HepG2 (cell line): ENCODE data around the gene ARID5B. TPM values are rescaled to one million over a fixed set of nuclear protein-coding genes. Genes with fewer than 3 reads are reported as not detected.
A peak's percentile ranks its signal among the peaks of the same experiment; 100 is the strongest.

Experiments
- AGO2 ChIP-seq: fragments of 200-400 bp; formaldehyde crosslinking; optimal IDR thresholded peaks from 2 replicates; pipeline ENCODE3; 2017; ENCODE audit warnings: mild to moderate bottlenecking, low read depth, low read length, moderate library complexity
- GLI4 ChIP-seq: sonication (generic); formaldehyde crosslinking; IDR thresholded peaks from 2 replicates; pipeline ENCODE4 v1.5.1; 2020; ENCODE audit warnings: missing genetic modification reagents, mild to moderate bottlenecking, moderate library complexity, borderline replicate concordance
- MED13 ChIP-seq: sonication (generic); formaldehyde crosslinking; IDR thresholded peaks from 2 replicates; pipeline ENCODE4 v1.5.0; 2020; ENCODE audit warnings: missing genetic modification reagents
- RBAK ChIP-seq: sonication (generic); formaldehyde crosslinking; IDR thresholded peaks from 2 replicates; pipeline ENCODE4 v1.5.1; 2020; ENCODE audit warnings: mild to moderate bottlenecking, missing genetic modification reagents
- SIX4 ChIP-seq: sonication (generic); formaldehyde crosslinking; IDR thresholded peaks from 2 replicates; pipeline ENCODE4 v1.4.0; 2020; ENCODE audit warnings: missing genetic modification reagents
- SMYD3 ChIP-seq: sonication (generic); formaldehyde crosslinking; IDR thresholded peaks from 2 replicates; pipeline ENCODE4 v1.8.1; 2023; ENCODE audit warnings: mild to moderate bottlenecking, missing genetic modification reagents
- TBL1XR1 ChIP-seq: fragments of 150-350 bp; IDR thresholded peaks from 2 replicates; pipeline ENCODE4 v1.6.1; 2014; ENCODE audit warnings: borderline replicate concordance, low read length; ENCODE audit not compliant: partially characterized antibody
- TGIF2 ChIP-seq: IDR thresholded peaks from 2 replicates; pipeline ENCODE4 v1.6.1; 2016; ENCODE audit warnings: control low read depth, missing compliant biosample characterization
- ZFP41 ChIP-seq: sonication (generic); formaldehyde crosslinking; IDR thresholded peaks from 2 replicates; pipeline ENCODE4 v1.4.0; 2020; ENCODE audit warnings: mild to moderate bottlenecking, missing genetic modification reagents, borderline replicate concordance
- ZKSCAN8 ChIP-seq: IDR thresholded peaks from 2 replicates; pipeline ENCODE4 v1.6.1; 2016; ENCODE audit warnings: borderline replicate concordance, missing genetic modification reagents, missing compliant biosample characterization
- ZNF282 ChIP-seq: fragments of 450-650 bp; IDR thresholded peaks from 2 replicates; pipeline ENCODE4 v1.6.1; 2018; ENCODE audit not compliant: partially characterized antibody
- ZNF605 ChIP-seq: sonication (generic); formaldehyde crosslinking; IDR thresholded peaks from 2 replicates; pipeline ENCODE4 v1.8.0; 2022; ENCODE audit warnings: mild to moderate bottlenecking, missing genetic modification reagents
- ZNF703 ChIP-seq: sonication (generic); formaldehyde crosslinking; IDR thresholded peaks from 2 replicates; pipeline ENCODE4 v1.5.1; 2020; ENCODE audit warnings: missing genetic modification reagents, mild to moderate bottlenecking, moderate library complexity, borderline replicate concordance
- ZNF83 ChIP-seq: sonication (generic); formaldehyde crosslinking; IDR thresholded peaks from 2 replicates; pipeline ENCODE4 v1.4.0; 2020; ENCODE audit warnings: missing genetic modification reagents, mild to moderate bottlenecking, borderline replicate concordance
- ZSCAN22 ChIP-seq: sonication (generic); formaldehyde crosslinking; IDR thresholded peaks from 2 replicates; pipeline ENCODE4 v1.4.0; 2020; ENCODE audit warnings: mild to moderate bottlenecking, missing genetic modification reagents
- polyA plus RNA-seq, 8 experiments: library from polyadenylated mRNA; depleted of rRNA in 3 of 8; stranded (reverse) in 7 of 8; unstranded in 1 of 8; fragments of >200 nt; fragmentation: Illumina TruSeq in 4 of 8; extraction: Trizol in 4 of 8; gene quantifications; 2 replicates each; pipeline versions ENCODE4 v1.2.1 to v1.2.3, GENCODE V29; 2011 to 2016; ENCODE audit warnings: low read depth in 4 of 8, missing spikeins in 1 of 8, mixed read lengths in 1 of 8; ENCODE audit not compliant: insufficient read depth in 1 of 8
- total RNA-seq, 5 experiments: library from RNA; depleted of rRNA; stranded (reverse); fragments of >200 nt; fragmentation: Illumina TruSeq; extraction: Trizol; gene quantifications; 2 replicates each; pipeline ENCODE4 v1.2.3, GENCODE V29; 2016; ENCODE audit warnings: low read depth in 1 of 5
- TF ChIP-seq, protein P1 (sequence below): sonication (generic); formaldehyde crosslinking; IDR thresholded peaks from 2 replicates; pipeline ENCODE4 v1.5.1; 2020; ENCODE audit warnings: mild to moderate bottlenecking, missing genetic modification reagents, moderate library complexity
- TF ChIP-seq, protein P2 (sequence below): sonication (generic); formaldehyde crosslinking; IDR thresholded peaks from 2 replicates; pipeline ENCODE4 v1.4.0; 2020; ENCODE audit warnings: low read depth, missing genetic modification reagents
- TF ChIP-seq, protein P3 (sequence below): sonication (generic); formaldehyde crosslinking; IDR thresholded peaks from 2 replicates; pipeline ENCODE4 v1.4.0; 2020; ENCODE audit warnings: missing genetic modification reagents
- TF ChIP-seq, protein P4 (sequence below): sonication (generic); formaldehyde crosslinking; IDR thresholded peaks from 2 replicates; pipeline ENCODE4 v1.4.0; 2020; ENCODE audit warnings: mild to moderate bottlenecking, missing genetic modification reagents

ARID5B gene
- total and polyA plus RNA-seq, 2 of the 13 experiments (the other 11 are each of a cell fraction or from before 2014, with no cell fraction given) = 6.2 to 21.1 TPM

DNA sequence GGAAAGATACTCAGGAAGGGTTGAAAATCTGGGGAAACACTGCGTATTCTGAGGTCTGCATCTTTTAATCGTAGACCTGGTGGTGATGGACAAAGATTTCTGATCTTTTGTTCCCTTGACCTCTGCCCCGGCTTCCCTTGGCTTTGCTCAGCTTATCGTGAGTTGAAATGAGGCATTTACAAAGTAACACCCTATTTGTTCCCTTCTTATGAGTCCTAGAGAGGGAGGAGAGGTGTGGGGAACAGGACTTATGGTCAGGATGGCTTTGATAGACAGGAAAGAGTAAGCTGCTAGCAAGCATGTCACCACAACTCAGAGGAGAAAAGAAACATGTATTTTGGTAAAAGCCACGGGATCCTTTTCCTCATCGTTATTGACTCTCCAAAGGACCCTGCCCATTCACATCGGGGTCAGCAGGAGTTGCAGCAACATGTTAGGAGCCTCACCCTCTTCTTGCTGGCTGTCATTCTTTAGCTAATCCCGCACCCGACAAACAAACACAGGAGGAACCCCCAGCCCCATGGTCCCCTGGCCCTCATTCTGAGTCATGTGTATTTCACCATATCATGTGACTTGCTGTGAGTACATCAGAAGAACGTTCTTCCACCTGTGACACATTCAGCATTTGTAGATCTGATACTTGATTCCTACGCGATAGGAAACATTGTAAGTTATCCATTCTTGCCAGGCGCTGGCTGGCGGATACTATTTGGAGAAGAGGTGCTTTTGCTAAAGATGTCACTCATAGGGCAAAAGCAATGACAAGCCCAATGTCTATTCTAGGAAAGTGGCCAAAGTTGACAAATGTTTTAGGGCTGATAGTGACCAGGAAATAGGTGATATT is 197.0 kb downstream of the ARID5B start (continued):
- TF ChIP-seq, protein P1, sequence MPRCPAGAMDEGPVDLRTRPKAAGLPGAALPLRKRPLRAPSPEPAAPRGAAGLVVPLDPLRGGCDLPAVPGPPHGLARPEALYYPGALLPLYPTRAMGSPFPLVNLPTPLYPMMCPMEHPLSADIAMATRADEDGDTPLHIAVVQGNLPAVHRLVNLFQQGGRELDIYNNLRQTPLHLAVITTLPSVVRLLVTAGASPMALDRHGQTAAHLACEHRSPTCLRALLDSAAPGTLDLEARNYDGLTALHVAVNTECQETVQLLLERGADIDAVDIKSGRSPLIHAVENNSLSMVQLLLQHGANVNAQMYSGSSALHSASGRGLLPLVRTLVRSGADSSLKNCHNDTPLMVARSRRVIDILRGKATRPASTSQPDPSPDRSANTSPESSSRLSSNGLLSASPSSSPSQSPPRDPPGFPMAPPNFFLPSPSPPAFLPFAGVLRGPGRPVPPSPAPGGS = no peak
- TF ChIP-seq ZFP41 (CRISPR knock-in tag) = no peak
- TF ChIP-seq RBAK = no peak
- no peak for TF ChIP-seq ZNF83 (CRISPR knock-in tag)
- TF ChIP-seq SMYD3 (CRISPR knock-in tag) = no peak
- no peak for TF ChIP-seq TGIF2
- peak; percentile 19 for TF ChIP-seq TBL1XR1
- peak; percentile 33; the same call in 1 of the 2 replicates for TF ChIP-seq ZKSCAN8 (CRISPR knock-in tag)
- TF ChIP-seq ZNF703 (CRISPR knock-in tag) = no peak
- no peak for TF ChIP-seq AGO2
- TF ChIP-seq ZSCAN22 = no peak
- TF ChIP-seq MED13 (CRISPR knock-in tag) = no peak
- no peak for TF ChIP-seq ZNF605 (CRISPR knock-in tag)
- TF ChIP-seq ZNF282 = no peak
- TF ChIP-seq SIX4 = no peak
- TF ChIP-seq, protein P2, sequence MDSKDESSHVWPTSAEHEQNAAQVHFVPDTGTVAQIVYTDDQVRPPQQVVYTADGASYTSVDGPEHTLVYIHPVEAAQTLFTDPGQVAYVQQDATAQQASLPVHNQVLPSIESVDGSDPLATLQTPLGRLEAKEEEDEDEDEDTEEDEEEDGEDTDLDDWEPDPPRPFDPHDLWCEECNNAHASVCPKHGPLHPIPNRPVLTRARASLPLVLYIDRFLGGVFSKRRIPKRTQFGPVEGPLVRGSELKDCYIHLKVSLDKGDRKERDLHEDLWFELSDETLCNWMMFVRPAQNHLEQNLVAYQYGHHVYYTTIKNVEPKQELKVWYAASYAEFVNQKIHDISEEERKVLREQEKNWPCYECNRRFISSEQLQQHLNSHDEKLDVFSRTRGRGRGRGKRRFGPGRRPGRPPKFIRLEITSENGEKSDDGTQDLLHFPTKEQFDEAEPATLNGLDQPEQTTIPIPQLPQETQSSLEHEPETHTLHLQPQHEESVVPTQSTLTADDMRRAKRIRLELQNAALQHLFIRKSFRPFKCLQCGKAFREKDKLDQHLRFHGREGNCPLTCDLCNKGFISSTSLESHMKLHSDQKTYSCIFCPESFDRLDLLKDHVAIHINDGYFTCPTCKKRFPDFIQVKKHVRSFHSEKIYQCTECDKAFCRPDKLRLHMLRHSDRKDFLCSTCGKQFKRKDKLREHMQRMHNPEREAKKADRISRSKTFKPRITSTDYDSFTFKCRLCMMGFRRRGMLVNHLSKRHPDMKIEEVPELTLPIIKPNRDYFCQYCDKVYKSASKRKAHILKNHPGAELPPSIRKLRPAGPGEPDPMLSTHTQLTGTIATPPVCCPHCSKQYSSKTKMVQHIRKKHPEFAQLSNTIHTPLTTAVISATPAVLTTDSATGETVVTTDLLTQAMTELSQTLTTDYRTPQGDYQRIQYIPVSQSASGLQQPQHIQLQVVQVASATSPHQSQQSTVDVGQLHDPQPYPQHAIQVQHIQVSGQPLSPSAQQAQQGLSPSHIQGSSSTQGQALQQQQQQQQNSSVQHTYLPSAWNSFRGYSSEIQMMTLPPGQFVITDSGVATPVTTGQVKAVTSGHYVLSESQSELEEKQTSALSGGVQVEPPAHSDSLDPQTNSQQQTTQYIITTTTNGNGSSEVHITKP (CRISPR knock-in tag) = peak; percentile 15; the same call in 1 of the 2 replicates
- TF ChIP-seq GLI4 (CRISPR knock-in tag) = no peak
- TF ChIP-seq, protein P3, sequence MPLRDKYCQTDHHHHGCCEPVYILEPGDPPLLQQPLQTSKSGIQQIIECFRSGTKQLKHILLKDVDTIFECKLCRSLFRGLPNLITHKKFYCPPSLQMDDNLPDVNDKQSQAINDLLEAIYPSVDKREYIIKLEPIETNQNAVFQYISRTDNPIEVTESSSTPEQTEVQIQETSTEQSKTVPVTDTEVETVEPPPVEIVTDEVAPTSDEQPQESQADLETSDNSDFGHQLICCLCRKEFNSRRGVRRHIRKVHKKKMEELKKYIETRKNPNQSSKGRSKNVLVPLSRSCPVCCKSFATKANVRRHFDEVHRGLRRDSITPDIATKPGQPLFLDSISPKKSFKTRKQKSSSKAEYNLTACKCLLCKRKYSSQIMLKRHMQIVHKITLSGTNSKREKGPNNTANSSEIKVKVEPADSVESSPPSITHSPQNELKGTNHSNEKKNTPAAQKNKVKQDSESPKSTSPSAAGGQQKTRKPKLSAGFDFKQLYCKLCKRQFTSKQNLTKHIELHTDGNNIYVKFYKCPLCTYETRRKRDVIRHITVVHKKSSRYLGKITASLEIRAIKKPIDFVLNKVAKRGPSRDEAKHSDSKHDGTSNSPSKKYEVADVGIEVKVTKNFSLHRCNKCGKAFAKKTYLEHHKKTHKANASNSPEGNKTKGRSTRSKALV (CRISPR knock-in tag) = no peak
- TF ChIP-seq, protein P4, sequence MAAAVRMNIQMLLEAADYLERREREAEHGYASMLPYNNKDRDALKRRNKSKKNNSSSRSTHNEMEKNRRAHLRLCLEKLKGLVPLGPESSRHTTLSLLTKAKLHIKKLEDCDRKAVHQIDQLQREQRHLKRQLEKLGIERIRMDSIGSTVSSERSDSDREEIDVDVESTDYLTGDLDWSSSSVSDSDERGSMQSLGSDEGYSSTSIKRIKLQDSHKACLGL (CRISPR knock-in tag) = no peak
